Stimulated activated CD8-positive, alpha-beta memory T cell treated with anti-CD3 and anti-CD28 coated beads, Interleukin-2, amount 100 ng/mL, for 48 hours (primary cell): Measurements from ENCODE around the gene TAF4B.
"Not testable (repeated sequence)": the region's sequence is repeated elsewhere in the genome, so short reads cannot be mapped to it uniquely, and the experiment has no call there.

Experiments used
- DNase-seq, 2 donors: peaks; one replicate each; pipeline ENCODE4 v3.0.0-alpha.2; 2020; ENCODE audit warnings: low read depth in 2 of 2

Gene TAF4B

GRCh38 chr18:26226229-26227050 lies at the start of gene TAF4B:
Gene TAF4B, plus strand, starts transcription at chr18:26226445. Its CDS starts 489 bp downstream, at chr18:26226934.
- peak; percentile 93 for DNase-seq

GRCh38 chr18:26181343-26181826 lies 44.9 kb upstream of the TAF4B start:
- no peak for DNase-seq

GRCh38 chr18:26183395-26184112 lies 42.7 kb upstream of the TAF4B start:
- no peak for DNase-seq

- no peak for DNase-seq
Observed at GRCh38 chr18:26185267-26185666, 41.0 kb upstream of the TAF4B start.

- peak; percentile 3 to 8 for DNase-seq
Observed at GRCh38 chr18:26190506-26190905, 35.7 kb upstream of the TAF4B start.

- no peak for DNase-seq
Observed at GRCh38 chr18:26192233-26192632, 34.0 kb upstream of the TAF4B start.

- DNase-seq, result no peak
Observed at GRCh38 chr18:26196605-26197004, 29.6 kb upstream of the TAF4B start.

- DNase-seq, result not testable (repeated sequence)
Observed at GRCh38 chr18:26202001-26202400, 24.2 kb upstream of the TAF4B start.

- no peak for DNase-seq
Observed at GRCh38 chr18:26205318-26205717, 20.9 kb upstream of the TAF4B start.

- DNase-seq, result no peak
Observed at GRCh38 chr18:26206488-26206887, 19.8 kb upstream of the TAF4B start.

- DNase-seq, result no peak
Observed at GRCh38 chr18:26207937-26208336, 18.3 kb upstream of the TAF4B start.

GRCh38 chr18:26208977-26209376 lies 17.3 kb upstream of the TAF4B start:
- DNase-seq, result no peak

GRCh38 chr18:26210147-26210546 lies 16.1 kb upstream of the TAF4B start:
- no peak for DNase-seq

GRCh38 chr18:26215247-26215970 lies 10.8 kb upstream of the TAF4B start:
- no peak for DNase-seq

- no peak for DNase-seq
Observed at GRCh38 chr18:26225022-26225693, 1.1 kb upstream of the TAF4B start.

GRCh38 chr18:26225915-26226228 lies 373 bp upstream of the TAF4B start:
- no peak for DNase-seq

- DNase-seq, result no peak
Observed at GRCh38 chr18:26227051-26227670, 916 bp downstream of the TAF4B start.

GRCh38 chr18:26228562-26229260 lies 2.5 kb downstream of the TAF4B start:
- DNase-seq, result no peak

GRCh38 chr18:26230497-26230896 lies 4.3 kb downstream of the TAF4B start:
- no peak for DNase-seq

GRCh38 chr18:26233208-26233607 lies 7.0 kb downstream of the TAF4B start:
- no peak for DNase-seq

GRCh38 chr18:26237363-26237762 lies 11.1 kb downstream of the TAF4B start:
- not testable (repeated sequence) for DNase-seq
